B cell (primary cell): ENCODE results near the gene KIAA0753. TPM values are rescaled to one million over a fixed set of nuclear protein-coding genes. Genes with fewer than 3 reads are reported as not detected.

Experiments used
- ATAC-seq: fragments of 200-7000 bp; cut with Tn5 transposase; one replicate; pipeline ENCODE4 v1.10.0; 2021; ENCODE audit warnings: low read depth, mild to moderate bottlenecking, moderate number of reproducible peaks, moderate library complexity
- CTCF ChIA-PET: fragments of 350-600 bp; sonication (Branson Sonifier 250); formaldehyde crosslinking; loops from one replicate; lab custom pipeline; 2021; ENCODE audit warnings: antibody characterized with exemption, inconsistent platforms; lab: Charles Lee
- POLR2A ChIA-PET: fragments of 350-600 bp; sonication (Branson Sonifier 250); formaldehyde crosslinking; loops from one replicate; lab custom pipeline; 2021; ENCODE audit warnings: antibody characterized with exemption; lab: Charles Lee
- DNase-seq: peaks from one replicate; pipeline ENCODE4 v3.0.0; 2013
- H2AFZ ChIP-seq: 2 replicates; pipeline ENCODE4 v1.6.1; 2012; ENCODE audit warnings: mild to moderate bottlenecking, low read depth, low read length; ENCODE audit not compliant: insufficient read depth, poor library complexity, severe bottlenecking
- H3K27ac ChIP-seq, 2 donors: 1 replicate in 1 of 2; 2 replicates in 1 of 2; pipeline ENCODE4 v1.5.1; 2012 to 2013; ENCODE audit warnings: low read length in 2 of 2, mild to moderate bottlenecking in 2 of 2, moderate library complexity in 1 of 2
- H3K27me3 ChIP-seq, 4 experiments: fragments of 200-600 bp in 1 of 4; sonication (generic) in 1 of 4; replicated peaks in 1 of 4; 1 replicate in 2 of 4; 2 replicates in 2 of 4; pipeline versions ENCODE4 v1.6.1 to v1.7.0; 2013 to 2016; ENCODE audit warnings: low read length in 3 of 4, mild to moderate bottlenecking in 2 of 4, mixed read lengths in 1 of 4, moderate library complexity in 1 of 4; ENCODE audit not compliant: insufficient read depth in 4 of 4, control insufficient read depth in 3 of 4; ENCODE audit errors: control extremely low read depth in 1 of 4
- H3K36me3 ChIP-seq, 2 experiments: replicated peaks in 1 of 2; 1 replicate in 1 of 2; 2 replicates in 1 of 2; pipeline versions ENCODE4 v1.6.1 to v1.7.1; 2013; ENCODE audit warnings: low read length in 1 of 2; ENCODE audit not compliant: insufficient read depth in 2 of 2, control insufficient read depth in 1 of 2; ENCODE audit errors: control extremely low read depth in 1 of 2, extremely low read depth in 1 of 2
- H3K4me1 ChIP-seq, 2 donors: fragments of 200-600 bp in 1 of 2; sonication (generic) in 1 of 2; 1 replicate in 1 of 2; 2 replicates in 1 of 2; pipeline versions ENCODE4 v1.5.1 to v1.6.1; 2013 to 2017; ENCODE audit warnings: low read length in 2 of 2; ENCODE audit not compliant: control insufficient read depth in 2 of 2, insufficient read depth in 2 of 2
- H3K4me2 ChIP-seq: replicated peaks from 2 replicates; pipeline ENCODE3; 2012; ENCODE audit warnings: mild to moderate bottlenecking, low read depth, low read length; ENCODE audit not compliant: poor library complexity, severe bottlenecking
- H3K4me3 ChIP-seq, 5 experiments: fragments of 200-600 bp in 1 of 5; sonication (generic) in 1 of 5; 1 replicate in 3 of 5; 2 replicates in 2 of 5; pipeline versions ENCODE4 v1.5.1 to v1.7.0; 2011 to 2016; ENCODE audit warnings: low read length in 4 of 5, mild to moderate bottlenecking in 4 of 5, low read depth in 2 of 5, control low read depth in 1 of 5, moderate library complexity in 1 of 5; ENCODE audit not compliant: insufficient read depth in 1 of 5; ENCODE audit errors: control extremely low read depth in 1 of 5, extremely low read depth in 1 of 5
- H3K79me2 ChIP-seq: fragments of 200-600 bp; sonication (generic); one replicate; pipeline ENCODE4 v1.6.0; 2016; ENCODE audit warnings: low read length; ENCODE audit not compliant: control insufficient read depth, insufficient read depth
- H3K9ac ChIP-seq: fragments of 200-600 bp; sonication (generic); 2 replicates; pipeline ENCODE4 v1.6.1; 2017; ENCODE audit warnings: mild to moderate bottlenecking, low read length, moderate library complexity
- H3K9me3 ChIP-seq, 3 donors: one replicate each; pipeline versions ENCODE4 v1.6.1 to v1.7.1; 2013; ENCODE audit warnings: low read length in 2 of 3; ENCODE audit not compliant: control insufficient read depth in 2 of 3, insufficient read depth in 1 of 3; ENCODE audit errors: control extremely low read depth in 1 of 3
- H4K20me1 ChIP-seq: 2 replicates; pipeline ENCODE4 v1.6.0; 2012; ENCODE audit warnings: mild to moderate bottlenecking, low read length; ENCODE audit not compliant: insufficient read depth, control insufficient read depth, poor library complexity, severe bottlenecking
- H3K27ac Mint-ChIP-seq: one replicate; pipeline ENCODE4 v1.8.0; 2021; ENCODE audit warnings: mixed read lengths
- H3K27me3 Mint-ChIP-seq: one replicate; pipeline ENCODE4 v1.8.0; 2021; ENCODE audit warnings: mixed read lengths
- H3K4me1 Mint-ChIP-seq: one replicate; pipeline ENCODE4 v1.8.0; 2021; ENCODE audit warnings: mixed read lengths
- H3K4me3 Mint-ChIP-seq: one replicate; pipeline ENCODE4 v1.8.0; 2021; ENCODE audit warnings: mixed read lengths
- H3K9me3 Mint-ChIP-seq: one replicate; pipeline ENCODE4 v1.8.0; 2022; ENCODE audit warnings: mixed read lengths; ENCODE audit not compliant: insufficient read depth
- CTCF ChIP-seq: fragments of 200-600 bp; IDR thresholded peaks from one replicate; pipeline ENCODE4 v1.8.0; 2022; ENCODE audit warnings: antibody characterized with exemption, mild to moderate bottlenecking
- EZH2 ChIP-seq: IDR thresholded peaks from 2 replicates; pipeline ENCODE4 v1.6.1; 2012; ENCODE audit warnings: borderline replicate concordance, low read depth, mild to moderate bottlenecking, moderate library complexity, low read length; ENCODE audit not compliant: insufficient read depth, poor library complexity, severe bottlenecking
- WGBS: methylation state at CpG from one replicate; pipeline ENCODE4 v1.1.5; 2013; ENCODE audit warnings: missing lambda C conversion rate; ENCODE audit not compliant: insufficient coverage; 5-methylcytosine and 5-hydroxymethylcytosine counted together
- intact Hi-C: fragments of 100-400 bp; cut with micrococcal nuclease; formaldehyde crosslinking; loops from one replicate; pipeline ENCODE4 v1.10.0; 2022
- polyA plus RNA-seq: library from polyadenylated mRNA; depleted of rRNA; stranded (reverse); fragments of >200 nt; gene quantifications from 2 replicates; pipeline ENCODE4 v1.2.3, GENCODE V29; 2012
- total RNA-seq, 2 donors: library from RNA; stranded (reverse); fragments of 120-200 nt in 1 of 2; gene quantifications; 1 replicate in 1 of 2; 2 replicates in 1 of 2; pipeline versions ENCODE4 v1.2.3 to v1.2.4, GENCODE V29; 2013 to 2022

KIAA0753 gene
- total and polyA plus RNA-seq, 2 donors (not counting 1 experiment from before 2014, with no cell fraction given): 6.3 to 29.1 TPM

GRCh38 chr17:6534846-6535514 is 105.5 kb downstream of the KIAA0753 start:
- TF ChIP-seq CTCF: no peak
- no peak for TF ChIP-seq EZH2
- ChIA-PET CTCF (interaction anchor here (1.4 kb wide), 1 partner anchor 62 kb away, joined by 4 read pairs; no protein-coding TSS in a partner anchor), POLR2A (no interaction called here)
- Mint-ChIP-seq H3K27me3 (peaks cover 12% of the 10 kb centered on the region), H3K4me3 (no peak overlapping the region), H3K4me1 (no peaks in the 10 kb centered on the region), H3K9me3 (no peaks in the 10 kb centered on the region), H3K27ac (no peak overlapping the region)
- no peaks in the 10 kb centered on the region for H4K20me1 ChIP-seq
- no peak overlapping the region for H2AFZ ChIP-seq
- no peak for DNase-seq
- no peak for ATAC-seq
- intact Hi-C loops: no loop called here
- no peak overlapping the region for H3K4me2 ChIP-seq
- no peak overlapping the region for H3K27ac ChIP-seq
- no peak overlapping the region for H3K9ac ChIP-seq
- H3K36me3 ChIP-seq: no peaks in the 10 kb centered on the region
- peaks cover 0 to 11% (median 0%) of the 10 kb centered on the region in 3 donors for H3K9me3 ChIP-seq
- H3K27me3 ChIP-seq: peaks cover 0 to 5% (median 0%) of the 10 kb centered on the region in 4 experiments
- H3K4me1 ChIP-seq: no peaks in the 10 kb centered on the region
- no peaks in the 10 kb centered on the region for H3K79me2 ChIP-seq
- WGBS: 93% methylated on average over 3 of the region's 3 CpGs
- no peak overlapping the region for H3K4me3 ChIP-seq

GRCh38 chr17:6532441-6532885 is 108.0 kb downstream of the KIAA0753 start:
- H3K4me2 ChIP-seq: no peak overlapping the region
- no peak overlapping the region for H3K4me3 ChIP-seq
- Mint-ChIP-seq H3K27me3 (peaks cover 9% of the 10 kb centered on the region), H3K4me1 (no peaks in the 10 kb centered on the region), H3K9me3 (no peaks in the 10 kb centered on the region), H3K27ac (no peak overlapping the region), H3K4me3 (no peak overlapping the region)
- H3K27me3 ChIP-seq: no peaks in the 10 kb centered on the region
- H3K4me1 ChIP-seq: no peaks in the 10 kb centered on the region
- H3K9me3 ChIP-seq: no peaks in the 10 kb centered on the region
- TF ChIP-seq CTCF (no peak), EZH2 (no peak)
- no peaks in the 10 kb centered on the region for H4K20me1 ChIP-seq
- no peak overlapping the region for H2AFZ ChIP-seq
- H3K27ac ChIP-seq: no peak overlapping the region
- POLR2A ChIA-PET: no interaction called here
- no peak for DNase-seq
- no peaks in the 10 kb centered on the region for H3K36me3 ChIP-seq
- no peaks in the 10 kb centered on the region for H3K79me2 ChIP-seq
- ATAC-seq: no peak
- CTCF ChIA-PET: no interaction called here
- intact Hi-C loops: no loop called here
- 67% methylated on average over 3 of the region's 5 CpGs for WGBS
- no peak overlapping the region for H3K9ac ChIP-seq
